ENCODE data around the gene GLOD4.
A peak's percentile ranks its signal among the peaks of the same experiment; 100 is the strongest.

The GLOD4 gene

GRCh38 chr17:801660-802059 lies 19.6 kb upstream of the GLOD4 start:
- peaks cover 0 to 75% (median 0%) of the 10 kb centered on the region in 11 experiments; a peak in 5 of 22 replicates for H3K27me3 ChIP-seq
- H3K4me1 ChIP-seq, result peaks cover 51 to 100% (median 95%) of the 10 kb centered on the region in 10 experiments
- peak overlapping the region in 8 of 11 experiments; percentile 0 to 85 (median 73); a peak in 15 of 22 replicates for H3K27ac ChIP-seq
- TF ChIP-seq Cebpa-rat (IDR thresholded peaks at IDR 0.05), result no peak
- peaks cover 0 to 41% (median 17%) of the 10 kb centered on the region in 11 experiments; a peak in 13 of 22 replicates for H4K20me1 ChIP-seq
- H3K4me2 ChIP-seq, result peak overlapping the region; percentile 82 to 99 (median 95); a peak in 21 of 22 replicates
- peaks cover 0 to 33% (median 4%) of the 10 kb centered on the region in 11 experiments; a peak in 8 of 22 replicates for H3K36me3 ChIP-seq
- peak overlapping the region in 9 of 11 experiments; percentile 25 to 82 (median 75); a peak in 16 of 22 replicates for H3K9ac ChIP-seq
- peak overlapping the region in 7 of 10 experiments; percentile 33 to 73 (median 60); a peak in 13 of 20 replicates for H3K4me3 ChIP-seq
- H3K9me3 ChIP-seq (replicated peaks in 1 of 11), result no peaks in the 10 kb centered on the region

GRCh38 chr17:800446-801242 lies 18.6 kb upstream of the GLOD4 start:
- Histone ChIP-seq H3K27ac (peak overlapping the region in 9 of 11 experiments; percentile 32 to 85 (median 77); a peak in 17 of 22 replicates), H3K36me3 (peaks cover 0 to 42% (median 7%) of the 10 kb centered on the region in 11 experiments; a peak in 8 of 22 replicates)

GRCh38 chr17:799261-799660 lies 17.2 kb upstream of the GLOD4 start:
- peaks cover 52 to 100% (median 98%) of the 10 kb centered on the region in 10 experiments for H3K4me1 ChIP-seq
- peaks cover 0 to 37% (median 7%) of the 10 kb centered on the region in 11 experiments; a peak in 8 of 22 replicates for H3K36me3 ChIP-seq
- TF ChIP-seq Cebpa-rat (IDR thresholded peaks at IDR 0.05), result no peak
- peak overlapping the region in 9 of 11 experiments; percentile 8 to 99 (median 95); a peak in 19 of 22 replicates for H3K4me2 ChIP-seq
- peak overlapping the region in 6 of 11 experiments; percentile 5 to 85 (median 72); a peak in 7 of 22 replicates for H3K27ac ChIP-seq
- H3K9me3 ChIP-seq (replicated peaks in 1 of 11), result no peaks in the 10 kb centered on the region
- H3K9ac ChIP-seq, result peak overlapping the region in 7 of 11 experiments; percentile 15 to 65 (median 49); a peak in 10 of 22 replicates
- peak overlapping the region in 1 of 10 experiments; percentile 29; a peak in 2 of 20 replicates for H3K4me3 ChIP-seq
- peaks cover 0 to 61% (median 0%) of the 10 kb centered on the region in 11 experiments; a peak in 5 of 22 replicates for H3K27me3 ChIP-seq
- peaks cover 0 to 34% (median 11%) of the 10 kb centered on the region in 11 experiments; a peak in 12 of 22 replicates for H4K20me1 ChIP-seq

More at GRCh38 chr17:800446-801242, 18.6 kb upstream of the GLOD4 start:
- Histone ChIP-seq H3K9ac (peak overlapping the region; percentile 18 to 82 (median 73); a peak in 19 of 22 replicates), H3K4me3 (peak overlapping the region in 9 of 10 experiments; percentile 8 to 73 (median 60); a peak in 18 of 20 replicates), H3K27me3 (peaks cover 0 to 73% (median 0%) of the 10 kb centered on the region in 11 experiments; a peak in 5 of 22 replicates), H4K20me1 (peaks cover 0 to 38% (median 16%) of the 10 kb centered on the region in 11 experiments; a peak in 12 of 22 replicates), H3K4me2 (peak overlapping the region; percentile 82 to 99 (median 95)), H3K9me3 (replicated peaks in 1 of 11) (no peaks in the 10 kb centered on the region), H3K4me1 (peaks cover 51 to 100% (median 97%) of the 10 kb centered on the region in 10 experiments)
- TF ChIP-seq Cebpa-rat (IDR thresholded peaks at IDR 0.05), result no peak

GRCh38 chr17:798246-798645 lies 16.2 kb upstream of the GLOD4 start:
- peaks cover 0 to 50% (median 0%) of the 10 kb centered on the region in 11 experiments; a peak in 5 of 22 replicates for H3K27me3 ChIP-seq
- H3K4me2 ChIP-seq, result peak overlapping the region in 10 of 11 experiments; percentile 49 to 99 (median 87); a peak in 19 of 22 replicates
- TF ChIP-seq Cebpa-rat (IDR thresholded peaks at IDR 0.05), result no peak

GRCh38 chr17:797236-797840 lies 15.3 kb upstream of the GLOD4 start:
- Histone ChIP-seq H3K27me3 (peaks cover 0 to 41% (median 0%) of the 10 kb centered on the region in 11 experiments; a peak in 4 of 22 replicates), H3K27ac (peak overlapping the region in 9 of 11 experiments; percentile 25 to 85 (median 54); a peak in 17 of 22 replicates)

More at GRCh38 chr17:798246-798645, 16.2 kb upstream of the GLOD4 start:
- H4K20me1 ChIP-seq, result peaks cover 0 to 36% (median 4%) of the 10 kb centered on the region in 11 experiments; a peak in 12 of 22 replicates
- H3K9me3 ChIP-seq (replicated peaks in 1 of 11), result no peaks in the 10 kb centered on the region
- peaks cover 44 to 100% (median 97%) of the 10 kb centered on the region in 10 experiments for H3K4me1 ChIP-seq
- H3K27ac ChIP-seq, result peak overlapping the region in 8 of 11 experiments; percentile 0 to 85 (median 57); a peak in 12 of 22 replicates
- H3K36me3 ChIP-seq, result peaks cover 0 to 32% (median 2%) of the 10 kb centered on the region in 11 experiments; a peak in 8 of 22 replicates
- peak overlapping the region in 8 of 11 experiments; percentile 40 to 65 (median 58); a peak in 10 of 22 replicates for H3K9ac ChIP-seq
- H3K4me3 ChIP-seq, result peak overlapping the region in 3 of 10 experiments; percentile 19 to 27 (median 19); a peak in 3 of 20 replicates

GRCh38 chr17:796609-797008 lies 14.5 kb upstream of the GLOD4 start:
- Histone ChIP-seq H3K4me2 (peak overlapping the region; percentile 38 to 99 (median 79); a peak in 21 of 22 replicates), H3K4me1 (peaks cover 37 to 96% (median 86%) of the 10 kb centered on the region in 10 experiments), H3K9me3 (replicated peaks in 1 of 11) (no peaks in the 10 kb centered on the region), H4K20me1 (peaks cover 0 to 37% (median 9%) of the 10 kb centered on the region in 11 experiments; a peak in 12 of 22 replicates), H3K36me3 (peaks cover 12 to 33% (median 12%) of the 10 kb centered on the region in 11 experiments), H3K27ac (peak overlapping the region in 6 of 11 experiments; percentile 49 to 85 (median 64); a peak in 10 of 22 replicates), H3K27me3 (peaks cover 0 to 34% (median 0%) of the 10 kb centered on the region in 11 experiments; a peak in 4 of 22 replicates), H3K9ac (peak overlapping the region in 7 of 11 experiments; percentile 2 to 65 (median 57); a peak in 12 of 22 replicates), H3K4me3 (no peak overlapping the region)
- TF ChIP-seq Cebpa-rat (IDR thresholded peaks at IDR 0.05), result no peak

More at GRCh38 chr17:797236-797840, 15.3 kb upstream of the GLOD4 start:
- Histone ChIP-seq H3K4me1 (peaks cover 42 to 100% (median 94%) of the 10 kb centered on the region in 10 experiments), H3K4me2 (peak overlapping the region; percentile 38 to 99 (median 79)), H4K20me1 (peaks cover 0 to 35% (median 7%) of the 10 kb centered on the region in 11 experiments; a peak in 10 of 22 replicates), H3K36me3 (peaks cover 4 to 29% (median 5%) of the 10 kb centered on the region in 11 experiments; a peak in 21 of 22 replicates), H3K9ac (peak overlapping the region in 9 of 11 experiments; percentile 2 to 65 (median 60); a peak in 16 of 22 replicates), H3K9me3 (replicated peaks in 1 of 11) (no peaks in the 10 kb centered on the region), H3K4me3 (peak overlapping the region in 1 of 10 experiments; percentile 19; a peak in 4 of 20 replicates)
- no peak for TF ChIP-seq Cebpa-rat (IDR thresholded peaks at IDR 0.05)

- Histone ChIP-seq H3K27me3 (peaks cover 0 to 25% (median 0%) of the 10 kb centered on the region in 11 experiments; a peak in 4 of 22 replicates), H3K9me3 (replicated peaks in 1 of 11) (no peaks in the 10 kb centered on the region), H3K4me1 (peaks cover 29 to 91% (median 79%) of the 10 kb centered on the region in 10 experiments), H3K36me3 (peaks cover 18 to 41% (median 21%) of the 10 kb centered on the region in 11 experiments), H3K27ac (peak overlapping the region in 4 of 11 experiments; percentile 3 to 59 (median 34); a peak in 4 of 22 replicates), H4K20me1 (peaks cover 0 to 42% (median 12%) of the 10 kb centered on the region in 11 experiments; a peak in 12 of 22 replicates), H3K4me3 (no peak overlapping the region), H3K9ac (peak overlapping the region in 8 of 11 experiments; percentile 21 to 60 (median 45); a peak in 8 of 22 replicates), H3K4me2 (peak overlapping the region; percentile 60 to 99 (median 77); a peak in 20 of 22 replicates)
- no peak for TF ChIP-seq Cebpa-rat (IDR thresholded peaks at IDR 0.05)
Observed at GRCh38 chr17:795721-796120, 13.6 kb upstream of the GLOD4 start.

All from BLaER1 treated with 17β-estradiol and CSF1 and Interleukin-3, amounts not matched to agents 10 nM and 100 nM (cell line).